GM23338 (cell line): ENCODE results near the gene PICK1. TPM values are rescaled to one million over a fixed set of nuclear protein-coding genes. Genes with fewer than 3 reads are reported as not detected.
A peak's percentile ranks its signal among the peaks of the same experiment; 100 is the strongest.

Experiments used
- ATAC-seq: fragments of 200-7000 bp; cut with Tn5 transposase; 3 replicates; pipeline ENCODE4 v1.9.1; 2020
- DNase-seq: peaks from one replicate; pipeline ENCODE4 v3.0.0-alpha.2; 2015; ENCODE audit warnings: low spot score
- H2AFZ ChIP-seq: fragments of 200-600 bp; sonication (generic); 2 replicates; pipeline ENCODE4 v1.8.0; 2016; ENCODE audit warnings: antibody characterized with exemption, mild to moderate bottlenecking, moderate library complexity
- H3F3A ChIP-seq: fragments of 200-600 bp; sonication (generic); replicated peaks from 2 replicates; pipeline ENCODE4 v1.8.0; 2017; ENCODE audit warnings: antibody characterized with exemption, mixed run types, low read depth
- H3K27ac ChIP-seq: fragments of 200-600 bp; sonication (generic); 2 replicates; pipeline ENCODE4 v1.6.1; 2016; ENCODE audit warnings: low read depth
- H3K27me3 ChIP-seq: fragments of 200-600 bp; sonication (generic); 2 replicates; pipeline ENCODE4 v1.8.0; 2016; ENCODE audit warnings: mild to moderate bottlenecking, mixed run types, moderate library complexity; ENCODE audit not compliant: insufficient read depth
- H3K36me3 ChIP-seq: fragments of 200-600 bp; sonication (generic); 2 replicates; pipeline ENCODE4 v1.8.0; 2016; ENCODE audit warnings: mild to moderate bottlenecking; ENCODE audit not compliant: insufficient read depth
- H3K4me1 ChIP-seq: fragments of 200-600 bp; sonication (generic); 2 replicates; pipeline ENCODE4 v1.8.0; 2016; ENCODE audit warnings: mild to moderate bottlenecking, moderate library complexity; ENCODE audit not compliant: insufficient read depth
- H3K4me2 ChIP-seq: fragments of 200-600 bp; sonication (generic); 2 replicates; pipeline ENCODE4 v1.7.1; 2017; ENCODE audit warnings: mixed run types
- H3K4me3 ChIP-seq: fragments of 200-600 bp; sonication (generic); 2 replicates; pipeline ENCODE4 v1.6.1; 2016; ENCODE audit warnings: mixed run types
- H3K79me2 ChIP-seq: fragments of 200-600 bp; sonication (generic); replicated peaks from 2 replicates; pipeline ENCODE4 v1.8.0; 2017; ENCODE audit warnings: mild to moderate bottlenecking; ENCODE audit not compliant: insufficient read depth
- H3K9me2 ChIP-seq: fragments of 200-600 bp; sonication (generic); 2 replicates; pipeline ENCODE4 v1.8.0; 2017; ENCODE audit not compliant: insufficient read depth
- H4K20me1 ChIP-seq: fragments of 200-600 bp; sonication (generic); replicated peaks from 2 replicates; pipeline ENCODE4 v1.8.0; 2017; ENCODE audit warnings: mild to moderate bottlenecking; ENCODE audit not compliant: insufficient read depth
- H3K27ac Mint-ChIP-seq: 2 replicates; pipeline ENCODE4 v1.8.0; 2020; ENCODE audit warnings: inconsistent platforms, mild to moderate bottlenecking, moderate library complexity, mixed read lengths
- H3K27me3 Mint-ChIP-seq: 3 replicates; pipeline ENCODE4 v1.8.0; 2022; ENCODE audit warnings: low read depth, mild to moderate bottlenecking, moderate library complexity, mixed read lengths, inconsistent platforms; ENCODE audit not compliant: insufficient read depth, poor library complexity
- H3K36me3 Mint-ChIP-seq: 3 replicates; pipeline ENCODE4 v1.8.0; 2021; ENCODE audit warnings: low read depth, mild to moderate bottlenecking, inconsistent platforms, moderate library complexity, mixed read lengths
- H3K4me1 Mint-ChIP-seq: 3 replicates; pipeline ENCODE4 v1.8.0; 2020; ENCODE audit warnings: mild to moderate bottlenecking, inconsistent platforms, mixed read lengths
- H3K4me3 Mint-ChIP-seq: 3 replicates; pipeline ENCODE4 v1.8.0; 2021; ENCODE audit warnings: moderate library complexity, mild to moderate bottlenecking, inconsistent platforms, mixed read lengths
- H3K9me3 Mint-ChIP-seq: 3 replicates; pipeline ENCODE4 v1.8.0; 2020; ENCODE audit warnings: moderate library complexity, mild to moderate bottlenecking, inconsistent platforms, mixed read lengths
- CREB1 ChIP-seq: fragments of 250-450 bp; sonication (Bioruptor Pico); IDR thresholded peaks from 2 replicates; pipeline ENCODE4 v1.5.0; 2020; ENCODE audit warnings: low read depth, mild to moderate bottlenecking, moderate library complexity
- CTCF ChIP-seq, 2 experiments: fragments of 200-600 bp in 1 of 2; sonication (generic) in 1 of 2; conservative IDR thresholded peaks; 2 replicates each; pipeline versions ENCODE4 v1.5.1 to v1.6.1; 2016 to 2017; ENCODE audit warnings: antibody characterized with exemption in 2 of 2, low read depth in 2 of 2, mild to moderate bottlenecking in 2 of 2, moderate library complexity in 1 of 2
- ETS1 ChIP-seq: IDR thresholded peaks from 2 replicates; pipeline ENCODE4 v1.6.1; 2016; ENCODE audit warnings: antibody characterized with exemption
- EZH2 ChIP-seq: fragments of 200-600 bp; sonication (generic); IDR thresholded peaks from one replicate; pipeline ENCODE4 v1.8.0; 2017; ENCODE audit warnings: antibody characterized with exemption, mild to moderate bottlenecking, low read depth; ENCODE audit not compliant: unreplicated experiment
- EZH2phosphoT487 ChIP-seq: fragments of 200-600 bp; sonication (generic); IDR thresholded peaks from one replicate; pipeline ENCODE4 v1.8.1; 2018; ENCODE audit warnings: antibody characterized with exemption; ENCODE audit not compliant: unreplicated experiment
- JUNB ChIP-seq: IDR thresholded peaks from one replicate; pipeline ENCODE4 v1.6.1; 2016; ENCODE audit warnings: antibody characterized with exemption; ENCODE audit not compliant: unreplicated experiment
- NANOG ChIP-seq: IDR thresholded peaks from 2 replicates; pipeline ENCODE4 v1.6.1; 2016; ENCODE audit warnings: antibody characterized with exemption, borderline replicate concordance
- POLR2AphosphoS5 ChIP-seq: IDR thresholded peaks from 2 replicates; pipeline ENCODE4 v1.6.1; 2016; ENCODE audit warnings: antibody characterized with exemption, low read depth
- STAT1 ChIP-seq: IDR thresholded peaks from one replicate; pipeline ENCODE4 v1.6.1; 2016; ENCODE audit warnings: antibody characterized with exemption; ENCODE audit not compliant: unreplicated experiment
- ZNF114 ChIP-seq: fragments of 250-450 bp; sonication (Bioruptor Pico); IDR thresholded peaks from 2 replicates; pipeline ENCODE4 v1.5.0; 2020; ENCODE audit warnings: mild to moderate bottlenecking, moderate library complexity
- ZNF331 ChIP-seq: fragments of 250-450 bp; sonication (Bioruptor Pico); IDR thresholded peaks from 2 replicates; pipeline ENCODE4 v1.5.0; 2020; ENCODE audit warnings: low read depth, mild to moderate bottlenecking, moderate library complexity
- ZNF462 ChIP-seq: fragments of 250-450 bp; sonication (Bioruptor Pico); IDR thresholded peaks from 2 replicates; pipeline ENCODE4 v1.5.0; 2020; ENCODE audit warnings: mild to moderate bottlenecking, moderate library complexity
- polyA plus RNA-seq: library from polyadenylated mRNA; unstranded; fragments of >200 nt; fragmentation: Nextera tagmentation; extraction: Ambion mirVana; gene quantifications from 2 replicates; pipeline ENCODE4 v1.2.1, GENCODE V29; 2016
- total RNA-seq: library from RNA; depleted of rRNA; stranded (reverse); fragments of >200 nt; shearing (Covaris generic); gene quantifications from 2 replicates; pipeline ENCODE4 v1.2.3, GENCODE V29; 2014

PICK1 gene
- total and polyA plus RNA-seq, 2 experiments from 2014 or later = 15.9 to 28.3 TPM

GRCh38 chr22:38014083-38014482, 43.1 kb upstream of the PICK1 start (continued):
- TF ChIP-seq CTCF (conservative IDR thresholded peaks at IDR 0.05; ENCODE audit: low read depth in 2 of 2) (no peak), ZNF331 (CRISPR knock-in tag) (no peak), JUNB (no peak), NANOG (no peak), EZH2 (no peak), ZNF114 (no peak)

- H3K9me3 Mint-ChIP-seq = no peaks in the 10 kb centered on the region; the same call in 2 of the 3 replicates
- Histone ChIP-seq H3K4me2 (peak overlapping the region; percentile 20; the same call in 1 of the 2 replicates), H3K79me2 (no peaks in the 10 kb centered on the region), H3K27ac (no peak overlapping the region), H2AFZ (peak overlapping the region; percentile 93), H3K27me3 (no peaks in the 10 kb centered on the region), H4K20me1 (no peaks in the 10 kb centered on the region), H3K9me2 (0 out of 2 replicates have a peak, but pooled peaks cover 4% of the 10 kb centered on the region), H3K36me3 (no peaks in the 10 kb centered on the region), H3F3A (no peaks in the 10 kb centered on the region), H3K4me3 (no peak overlapping the region), H3K4me1 (no peaks in the 10 kb centered on the region)
- no peak overlapping the region for H3K27ac Mint-ChIP-seq
- DNase-seq (peak; percentile 70), ATAC-seq (peak; percentile 77)
- H3K4me1 Mint-ChIP-seq = peaks cover 4% of the 10 kb centered on the region; the same call in 1 of the 3 replicates
- no peak overlapping the region for H3K4me3 Mint-ChIP-seq
- no peaks in the 10 kb centered on the region for H3K36me3 Mint-ChIP-seq
- H3K27me3 Mint-ChIP-seq = peaks cover 16% of the 10 kb centered on the region
- TF ChIP-seq STAT1 (no peak), CTCF (conservative IDR thresholded peaks at IDR 0.05; ENCODE audit: low read depth in 2 of 2) (no peak), NANOG (no peak), ETS1 (no peak), CREB1 (no peak), JUNB (no peak), POLR2AphosphoS5 (no peak), ZNF462 (CRISPR knock-in tag) (no peak), EZH2 (no peak), EZH2phosphoT487 (no peak), ZNF114 (no peak)
These were observed 40.7 kb upstream of the PICK1 start for GRCh38 chr22:38016182-38017151.
